D721Med (cell line): ENCODE data around the gene FAM50A.

Source experiments
- DNase-seq: peaks from one replicate; pipeline ENCODE4 v3.0.0; 2011; ENCODE audit warnings: low spot score; ENCODE audit not compliant: insufficient read length
- FAIRE-seq: peaks from 2 replicates; lab custom pipeline; 2011; peaks lifted over from hg19 to GRCh38; lab: Jason Lieb, UNC
- CTCF ChIP-seq: IDR thresholded peaks from 2 replicates; pipeline ENCODE4 v1.5.1; 2012; ENCODE audit warnings: mild to moderate bottlenecking, control low read depth; ENCODE audit not compliant: insufficient read depth; ENCODE audit errors: missing control alignments

FAM50A gene

GRCh38 chrX:154472685-154473632, 29.0 kb downstream of the FAM50A start:
- FAIRE-seq (no peak), DNase-seq (no peak)
- no peak for TF ChIP-seq CTCF

- FAIRE-seq (no peak), DNase-seq (no peak)
- no peak for TF ChIP-seq CTCF
These were observed 29.7 kb downstream of the FAM50A start for GRCh38 chrX:154473683-154474082.

GRCh38 chrX:154476821-154477220, 32.9 kb downstream of the FAM50A start:
- DNase-seq (no peak), FAIRE-seq (no peak)
- TF ChIP-seq CTCF: no peak

- TF ChIP-seq CTCF: no peak
- FAIRE-seq (no peak), DNase-seq (no peak)
These were observed 34.0 kb downstream of the FAM50A start for GRCh38 chrX:154477891-154478477.

- TF ChIP-seq CTCF: no peak
- FAIRE-seq (no peak), DNase-seq (peak; percentile 69)
These were observed 35.0 kb downstream of the FAM50A start, which contains the start of gene LAGE3 for GRCh38 chrX:154478728-154479622. Gene LAGE3 (minus strand): TSS chrX:154479281. CDS start chrX:154478915, 366 bp downstream.

- no peak for TF ChIP-seq CTCF
- FAIRE-seq: no peak
These were observed 37.3 kb downstream of the FAM50A start for GRCh38 chrX:154481195-154481594.

More at GRCh38 chrX:154481195-154481594, 37.3 kb downstream of the FAM50A start:
- no peak for DNase-seq
